Measurements from ENCODE around the gene RAB7B. TPM values are rescaled to one million over a fixed set of nuclear protein-coding genes. Genes with fewer than 3 reads are reported as not detected.

Gene RAB7B
- polyA plus RNA-seq, 2 of the 4 experiments (the other 2 are of a cell fraction) = 0.08 to 0.30 TPM

- ATAC-seq = no peak
- no peak overlapping the region for H3K4me2 ChIP-seq
- no peak for DNase-seq (ENCODE audit: low read depth in 1 of 2, low spot score in 1 of 2)
- ChIA-PET CTCF (interaction anchor here (0.7 to 7.0 kb wide), 8 partner anchors 8 to 468 kb away, joined by 3 to 60 read pairs (median 6); no protein-coding TSS in a partner anchor), POLR2A (no interaction called here)
- H3K4me1 ChIP-seq = no peaks in the 10 kb centered on the region
- FAIRE-seq = no peak
- H3K9me3 ChIP-seq = no peaks in the 10 kb centered on the region
- H3K27ac ChIP-seq = no peak overlapping the region
- H3K4me3 ChIP-seq = no peak overlapping the region
- TF ChIP-seq, protein P1, sequence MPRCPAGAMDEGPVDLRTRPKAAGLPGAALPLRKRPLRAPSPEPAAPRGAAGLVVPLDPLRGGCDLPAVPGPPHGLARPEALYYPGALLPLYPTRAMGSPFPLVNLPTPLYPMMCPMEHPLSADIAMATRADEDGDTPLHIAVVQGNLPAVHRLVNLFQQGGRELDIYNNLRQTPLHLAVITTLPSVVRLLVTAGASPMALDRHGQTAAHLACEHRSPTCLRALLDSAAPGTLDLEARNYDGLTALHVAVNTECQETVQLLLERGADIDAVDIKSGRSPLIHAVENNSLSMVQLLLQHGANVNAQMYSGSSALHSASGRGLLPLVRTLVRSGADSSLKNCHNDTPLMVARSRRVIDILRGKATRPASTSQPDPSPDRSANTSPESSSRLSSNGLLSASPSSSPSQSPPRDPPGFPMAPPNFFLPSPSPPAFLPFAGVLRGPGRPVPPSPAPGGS (IDR thresholded peaks at IDR 0.05) = no peak
- TF ChIP-seq RNF2 (IDR thresholded peaks at IDR 0.05; ENCODE audit: borderline replicate concordance, low read depth) (no peak), CEBPB (IDR thresholded peaks at IDR 0.05) (no peak)
- WGBS (ENCODE audit: missing lambda C conversion rate) = 71% methylated on average over 14 of the region's 14 CpGs
These were observed 10.8 kb downstream of the RAB7B start for GRCh38 chr1:205992218-205992882.

- DNase-seq (ENCODE audit: low read depth in 1 of 2, low spot score in 1 of 2) (no peak), ATAC-seq (no peak), FAIRE-seq (no peak)
- TF ChIP-seq RARB (CRISPR knock-in tag; IDR thresholded peaks at IDR 0.05) (no peak), ELK1 (IDR thresholded peaks at IDR 0.05; ENCODE audit: low read depth, low read length) (no peak), FOSL2 (IDR thresholded peaks at IDR 0.05) (no peak), FOSL2 (CRISPR knock-in tag; IDR thresholded peaks at IDR 0.05) (no peak), HDAC2 (IDR thresholded peaks at IDR 0.05) (no peak), REST (IDR thresholded peaks at IDR 0.05) (no peak), NPAS2 (CRISPR knock-in tag; IDR thresholded peaks at IDR 0.05; ENCODE audit: borderline replicate concordance) (no peak), HOXB5 (CRISPR knock-in tag; IDR thresholded peaks at IDR 0.05) (no peak), PBX3 (IDR thresholded peaks at IDR 0.05) (no peak), CHD4 (IDR thresholded peaks at IDR 0.05; ENCODE audit: borderline replicate concordance) (no peak), PHF8 (IDR thresholded peaks at IDR 0.05; ENCODE audit: borderline replicate concordance, low read depth) (no peak), ZC3H11A (IDR thresholded peaks at IDR 0.05) (no peak), MAZ (IDR thresholded peaks at IDR 0.05; ENCODE audit: borderline replicate concordance, low read depth, low read length) (no peak)
- H3K4me2 ChIP-seq = no peak overlapping the region
- ChIA-PET CTCF (interaction anchor here (0.9 to 7.0 kb wide), 7 partner anchors 12 to 467 kb away, joined by 3 to 60 read pairs (median 4); no protein-coding TSS in a partner anchor), POLR2A (no interaction called here)
- H3K9me3 ChIP-seq = no peaks in the 10 kb centered on the region
- no peaks in the 10 kb centered on the region for H3K4me1 ChIP-seq
- 42% methylated on average over 4 of the region's 4 CpGs for WGBS (ENCODE audit: missing lambda C conversion rate)
- no peak overlapping the region for H3K27ac ChIP-seq
- no peak overlapping the region for H3K4me3 ChIP-seq
These were observed 12.0 kb downstream of the RAB7B start for GRCh38 chr1:205991237-205991636.
